ENCODE results near the gene EPHB4.
"Not testable (repeated sequence)": the region's sequence is repeated elsewhere in the genome, so short reads cannot be mapped to it uniquely, and the experiment has no call there.

EPHB4 gene

GRCh38 chr7:100789055-100789454 lies 38.3 kb downstream of the EPHB4 start:
- no peak for DNase-seq (ENCODE audit: low read depth)

DNA sequence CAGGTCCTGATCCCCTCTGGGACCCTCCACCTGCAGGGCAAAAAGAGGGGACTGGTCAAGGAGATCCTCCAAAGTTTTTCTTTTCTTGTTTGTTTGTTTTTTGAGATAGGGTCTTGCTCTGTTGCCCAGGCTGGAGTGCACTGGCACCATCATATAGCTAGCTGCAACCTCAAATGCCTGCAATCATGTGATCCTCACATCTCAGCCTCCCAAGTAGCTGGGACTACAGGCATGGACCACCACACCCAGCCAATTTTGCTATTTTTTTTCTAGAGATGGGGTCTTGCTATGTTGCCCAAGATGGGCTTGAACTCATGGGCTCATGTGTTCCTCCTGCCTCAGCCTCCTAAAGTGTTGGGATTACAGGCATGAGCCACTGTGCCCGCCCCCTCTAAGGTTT lies 41.0 kb downstream of the EPHB4 start:
- DNase-seq (ENCODE audit: low read depth): no peak

DNA sequence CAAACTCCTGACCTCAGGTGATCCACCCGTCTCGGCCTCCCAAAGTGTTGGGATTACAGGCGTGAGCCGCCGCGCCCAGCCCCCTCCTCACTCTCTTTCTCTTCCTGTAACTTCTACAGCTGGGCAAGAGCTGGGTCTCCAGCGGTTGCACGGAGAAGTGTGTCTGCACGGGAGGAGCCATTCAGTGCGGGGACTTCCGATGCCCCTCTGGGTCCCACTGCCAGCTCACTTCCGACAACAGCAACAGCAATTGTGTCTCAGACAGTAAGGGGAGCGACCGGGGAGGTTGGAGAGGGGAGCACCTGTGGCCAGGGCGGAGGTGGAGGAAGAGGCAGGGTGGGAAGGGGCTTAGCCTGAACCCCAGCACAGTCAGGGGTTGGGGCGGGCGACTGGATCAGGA lies 41.4 kb downstream of the EPHB4 start:
- DNase-seq (ENCODE audit: low read depth): no peak

DNA sequence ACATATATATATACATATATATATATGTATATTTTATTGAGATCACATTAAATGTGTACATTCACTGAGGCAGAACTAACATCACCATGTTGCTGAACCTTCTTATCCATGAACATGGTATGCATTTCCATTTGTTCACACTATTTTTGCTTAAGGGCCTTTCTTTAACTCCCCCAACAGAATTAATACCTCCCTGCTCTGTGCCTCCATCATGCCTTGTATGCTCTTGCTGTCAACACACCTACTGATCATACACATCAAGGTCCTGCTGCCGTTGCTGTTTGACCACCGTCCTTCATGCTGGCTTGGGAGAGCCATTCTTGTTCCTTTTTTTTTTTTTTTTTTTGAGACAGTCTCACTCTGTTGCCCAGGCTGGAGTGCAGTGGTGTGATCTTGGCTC lies 43.5 kb downstream of the EPHB4 start:
- no peak for DNase-seq (ENCODE audit: low read depth)

DNA sequence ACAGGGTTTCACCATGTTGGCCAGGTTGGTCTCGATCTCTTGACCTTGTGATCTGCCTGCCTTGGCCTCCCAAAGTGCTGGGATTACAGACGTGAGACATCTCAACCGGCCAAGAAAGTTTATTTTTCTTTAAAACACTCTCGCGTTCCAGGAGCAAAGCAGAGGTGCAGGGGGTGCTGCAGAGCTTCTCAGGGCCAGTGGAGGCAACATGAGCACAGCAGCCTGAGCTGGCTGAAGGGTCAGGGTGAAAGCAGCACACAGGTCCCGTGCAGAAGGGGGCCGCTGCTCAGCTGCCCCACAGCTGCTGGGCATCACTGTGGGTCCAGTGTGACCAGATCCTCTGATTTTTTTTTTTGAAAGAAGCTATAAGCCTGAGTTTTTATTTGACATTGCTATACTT lies 46.1 kb downstream of the EPHB4 start:
- DNase-seq (ENCODE audit: low read depth): no peak

DNA sequence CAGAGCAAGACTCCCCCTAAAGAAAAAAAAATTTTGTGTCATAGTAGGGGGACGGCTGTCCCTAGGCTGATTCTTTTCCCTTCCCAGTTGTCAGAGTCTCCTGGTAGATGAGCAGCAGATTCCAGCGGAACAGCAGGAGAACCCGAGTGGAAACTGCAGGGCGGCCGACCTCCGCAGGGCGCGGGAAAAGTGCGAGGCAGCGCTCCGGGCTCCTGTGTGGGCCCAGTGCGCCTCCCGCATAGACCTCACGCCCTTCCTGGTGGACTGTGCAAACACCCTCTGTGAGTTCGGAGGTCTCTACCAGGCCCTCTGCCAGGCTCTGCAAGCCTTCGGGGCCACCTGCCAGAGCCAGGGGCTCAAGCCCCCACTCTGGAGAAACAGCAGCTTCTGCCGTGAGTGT lies 48.0 kb downstream of the EPHB4 start:
- no peak for DNase-seq (ENCODE audit: low read depth)

- DNase-seq (ENCODE audit: low read depth): no peak
Observed at GRCh38 chr7:100778061-100778621, 49.2 kb downstream of the EPHB4 start.

GRCh38 chr7:100773491-100773890 lies 53.8 kb downstream of the EPHB4 start:
- no peak for DNase-seq (ENCODE audit: low read depth)

- DNase-seq (ENCODE audit: low read depth): no peak
Observed at GRCh38 chr7:100768784-100769183, 58.5 kb downstream of the EPHB4 start.

DNA sequence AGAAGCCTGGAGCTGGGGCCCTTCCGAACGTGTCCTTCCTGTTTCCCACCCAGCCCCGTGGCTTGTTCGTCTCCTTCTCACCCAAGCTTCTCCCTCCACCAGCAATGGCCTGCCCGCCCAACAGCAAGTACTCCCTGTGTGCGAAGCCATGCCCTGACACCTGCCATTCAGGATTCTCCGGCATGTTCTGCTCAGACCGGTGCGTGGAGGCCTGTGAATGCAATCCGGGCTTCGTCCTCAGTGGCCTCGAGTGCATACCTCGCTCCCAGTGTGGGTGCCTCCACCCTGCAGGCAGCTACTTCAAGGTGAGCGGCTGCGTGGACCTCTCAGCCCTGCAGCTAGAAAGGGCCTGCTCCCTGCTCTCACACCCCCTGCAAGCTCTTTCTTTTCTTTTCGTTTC lies 62.1 kb downstream of the EPHB4 start:
- no peak for DNase-seq (ENCODE audit: low read depth)

GRCh38 chr7:100764841-100765240 lies 62.5 kb downstream of the EPHB4 start:
- DNase-seq (ENCODE audit: low read depth): no peak

- DNase-seq (ENCODE audit: low read depth): no peak
Observed at GRCh38 chr7:100763556-100764140, 63.7 kb downstream of the EPHB4 start.

DNA sequence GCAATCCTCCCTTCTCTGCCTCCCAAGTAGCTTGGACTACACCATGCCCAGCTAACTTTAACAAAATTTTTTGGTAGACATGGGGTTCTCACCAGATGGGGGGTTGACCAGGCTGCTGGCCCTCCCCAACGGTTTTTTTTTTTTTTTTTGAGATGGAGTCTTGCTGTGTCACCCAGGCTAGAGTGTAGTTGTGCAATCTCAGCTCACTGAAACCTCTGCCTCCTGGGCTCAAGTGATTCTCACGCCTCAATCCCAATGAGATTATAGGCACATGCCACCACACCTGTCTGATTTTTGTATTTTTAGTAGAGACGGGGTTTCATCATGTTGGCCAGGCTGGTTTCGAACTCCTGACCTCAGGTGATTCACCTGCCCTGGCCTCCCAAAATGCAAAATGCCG lies 64.5 kb downstream of the EPHB4 start:
- DNase-seq (ENCODE audit: low read depth): not testable (repeated sequence)

GRCh38 chr7:100759357-100760171 lies 67.8 kb downstream of the EPHB4 start:
- DNase-seq (ENCODE audit: low read depth): no peak

- no peak for DNase-seq (ENCODE audit: low read depth)
Observed at GRCh38 chr7:100753750-100754149, 73.6 kb downstream of the EPHB4 start.

- no peak for DNase-seq (ENCODE audit: low read depth)
Observed at GRCh38 chr7:100752994-100753393, 74.3 kb downstream of the EPHB4 start.

Data from stimulated activated CD4-positive, alpha-beta T cell treated with anti-CD3 and anti-CD28 coated beads, Interleukin-2, amount 100 ng/mL, for 4 hours (primary cell).